Right atrium auricular region (tissue), 2 donors: ENCODE measurements around the gene POLR2J2. TPM values are rescaled to one million over a fixed set of nuclear protein-coding genes. Genes with fewer than 3 reads are reported as not detected.
"Not testable (repeated sequence)": the region's sequence is repeated elsewhere in the genome, so short reads cannot be mapped to it uniquely, and the experiment has no call there.

Experiments used
- DNase-seq: peaks from one replicate; pipeline ENCODE4 v3.0.0-alpha.2; 2019; ENCODE audit warnings: low spot score
- H3K27ac ChIP-seq, 2 donors: fragments of 200-600 bp; sonication (generic); 1 replicate in 1 of 2; 2 replicates in 1 of 2; pipeline ENCODE4 v1.5.1; 2016 to 2019
- H3K27me3 ChIP-seq, 2 donors: fragments of 200-600 bp; sonication (generic); one replicate each; pipeline versions ENCODE4 v1.5.1 to v1.6.0; 2017 to 2019
- H3K36me3 ChIP-seq: fragments of 200-600 bp; sonication (generic); one replicate; pipeline ENCODE4 v1.5.1; 2016
- H3K4me1 ChIP-seq, 2 donors: fragments of 200-600 bp; sonication (generic); one replicate each; pipeline versions ENCODE4 v1.5.1 to v1.6.0; 2017 to 2019
- H3K4me3 ChIP-seq, 2 donors: fragments of 200-600 bp; sonication (generic); 1 replicate in 1 of 2; 2 replicates in 1 of 2; pipeline ENCODE4 v1.5.1; 2017 to 2019; ENCODE audit warnings: mild to moderate bottlenecking in 1 of 2, moderate library complexity in 1 of 2
- H3K9me3 ChIP-seq, 2 donors: fragments of 200-600 bp; sonication (generic); one replicate each; pipeline ENCODE4 v1.5.1; 2019
- total RNA-seq, 2 donors: library from RNA; depleted of rRNA; stranded (reverse); fragments of >200 nt; gene quantifications; one replicate each; pipeline ENCODE4 v1.1.0, GENCODE V29; 2016

Gene POLR2J2
- total RNA-seq, 2 donors from 2014 or later, result 0.44 to 1.4 TPM

- not testable (repeated sequence) for H3K27ac ChIP-seq, H3K4me1 ChIP-seq, H3K4me3 ChIP-seq, H3K9me3 ChIP-seq, DNase-seq, H3K27me3 ChIP-seq, H3K36me3 ChIP-seq
Measured at GRCh38 chr7:102635354-102635753, 36.1 kb downstream of the POLR2J2 start.

GRCh38 chr7:102634299-102634698 lies 37.2 kb downstream of the POLR2J2 start:
- not testable (repeated sequence) for DNase-seq, H3K4me3 ChIP-seq, H3K4me1 ChIP-seq, H3K27ac ChIP-seq, H3K27me3 ChIP-seq, H3K36me3 ChIP-seq, H3K9me3 ChIP-seq

- H3K27ac ChIP-seq, H3K27me3 ChIP-seq, H3K4me3 ChIP-seq, H3K36me3 ChIP-seq, DNase-seq, H3K4me1 ChIP-seq, H3K9me3 ChIP-seq: not testable (repeated sequence)
Measured at GRCh38 chr7:102630622-102631021, 40.8 kb downstream of the POLR2J2 start.

GRCh38 chr7:102627271-102627904 lies 44.1 kb downstream of the POLR2J2 start:
- H3K27ac ChIP-seq, DNase-seq, H3K36me3 ChIP-seq, H3K27me3 ChIP-seq, H3K4me3 ChIP-seq, H3K4me1 ChIP-seq, H3K9me3 ChIP-seq: not testable (repeated sequence)

DNA sequence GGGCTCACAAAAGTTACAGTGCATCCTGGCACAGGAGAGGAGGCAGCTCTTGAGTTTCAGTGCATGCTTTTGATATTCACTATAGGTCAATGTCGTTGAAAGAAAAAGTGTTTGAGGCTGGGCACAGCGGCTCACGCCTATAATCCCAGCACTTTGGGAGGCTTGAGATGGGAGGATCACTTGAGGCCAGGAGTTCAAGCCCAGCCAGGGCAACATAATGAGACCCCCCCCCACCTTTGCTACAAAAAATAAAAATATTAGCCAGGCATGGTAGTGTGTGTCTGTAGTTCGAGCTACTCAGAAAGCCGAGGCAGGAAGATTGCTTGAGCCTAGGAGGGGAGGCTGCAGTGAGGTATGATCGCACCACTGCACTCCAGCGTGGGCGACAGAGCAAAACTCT lies 53.3 kb downstream of the POLR2J2 start:
- H3K4me3 ChIP-seq, H3K9me3 ChIP-seq, DNase-seq, H3K36me3 ChIP-seq, H3K27ac ChIP-seq, H3K4me1 ChIP-seq, H3K27me3 ChIP-seq: not testable (repeated sequence)

DNA sequence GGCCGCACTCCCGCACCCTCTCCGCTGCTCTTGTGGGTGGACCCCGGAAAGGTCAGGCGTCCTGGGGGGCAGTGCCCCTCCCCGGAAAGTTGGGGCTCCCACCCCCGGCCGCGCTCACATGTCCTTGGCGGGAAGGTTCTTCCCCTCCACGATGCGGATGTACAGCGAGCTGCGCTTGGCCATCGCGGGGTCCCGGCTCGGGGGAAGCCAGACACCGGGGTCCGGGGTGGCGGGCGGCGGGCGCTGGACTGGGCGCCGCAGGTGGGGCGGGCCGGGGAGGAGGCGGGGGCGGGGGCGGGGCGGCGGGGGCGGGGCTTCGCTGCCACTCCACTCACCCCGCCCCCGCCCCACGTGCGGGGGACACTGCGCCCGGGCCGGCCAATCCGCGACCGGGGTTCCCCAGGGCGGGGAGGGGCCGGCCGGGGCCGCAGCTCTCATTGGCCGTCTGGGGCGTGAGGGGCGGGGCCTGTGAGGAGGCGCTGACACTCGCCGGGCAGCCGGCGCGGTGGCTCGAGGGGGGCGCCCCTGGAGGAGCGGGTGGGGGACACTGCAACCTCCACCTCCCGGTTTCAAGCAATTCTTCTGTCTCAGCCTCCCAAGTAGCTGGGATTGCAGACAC lies 54.8 kb downstream of the POLR2J2 start, which contains the start of gene RASA4:
Gene RASA4 (minus strand): TSS at position 250 of the 619 bp plus-strand sequence. CDS start 67 bp downstream, at position 183.
- H3K27me3 ChIP-seq, DNase-seq, H3K36me3 ChIP-seq, H3K27ac ChIP-seq, H3K9me3 ChIP-seq, H3K4me1 ChIP-seq: not testable (repeated sequence)
- peak within 1 kb of the TSS; percentile 38 to 55 for H3K4me3 ChIP-seq

Other genes with a start within 250 kb of the POLR2J2 start
- 10 to 100 TPM in 1 of 2 donors, 1 to 10 TPM in 1; 5.9 to 13.3 TPM for gene ORAI2, start 238.1 kb downstream of the POLR2J2 start, total RNA-seq
- 10 to 100 TPM; 10.8 to 16.8 TPM for gene ALKBH4, start 206.8 kb downstream of the POLR2J2 start, total RNA-seq
- gene LRWD1, start 206.7 kb downstream of the POLR2J2 start, total RNA-seq, result 10 to 100 TPM in 1 of 2 donors, 1 to 10 TPM in 1; 9.8 to 13.7 TPM
- 10 to 100 TPM; 19.2 to 34.8 TPM for gene POLR2J, start 192.7 kb downstream of the POLR2J2 start, total RNA-seq
- 1 to 10 TPM; 4.3 to 7.5 TPM for gene RASA4B, start 153.9 kb downstream of the POLR2J2 start, total RNA-seq
- under 1 TPM; 0.83 to 0.89 TPM for gene UPK3BL2, start 128.0 kb downstream of the POLR2J2 start, total RNA-seq
- gene SPDYE2, start 120.4 kb downstream of the POLR2J2 start, total RNA-seq, result under 1 TPM in 1 of 2 donors, not detected in 1; 0.16 TPM
- gene POLR2J3, start 99.1 kb downstream of the POLR2J2 start, total RNA-seq, result 10 to 100 TPM in 1 of 2 donors, 1 to 10 TPM in 1; 6.2 to 10.8 TPM
- 1 to 10 TPM; 7.0 to 8.6 TPM for gene RASA4, start 54.9 kb downstream of the POLR2J2 start, total RNA-seq
- gene UPK3BL1, start 28.9 kb downstream of the POLR2J2 start, total RNA-seq, result 10 to 100 TPM; 12.0 to 24.4 TPM
- not detected for gene SPDYE2B, start 21.3 kb downstream of the POLR2J2 start, total RNA-seq
- 1 to 10 TPM; 4.6 to 9.6 TPM for gene FAM185A, start 77.3 kb upstream of the POLR2J2 start, total RNA-seq
- gene LRRC17, start 241.3 kb upstream of the POLR2J2 start, total RNA-seq, result 1 to 10 TPM; 1.8 to 9.9 TPM